Left renal pelvis (tissue), 4 donors: ENCODE results near the gene BDP1. TPM values are rescaled to one million over a fixed set of nuclear protein-coding genes. Genes with fewer than 3 reads are reported as not detected.
"Not testable (repeated sequence)": the region's sequence is repeated elsewhere in the genome, so short reads cannot be mapped to it uniquely, and the experiment has no call there.

Experiments used
- DNase-seq, 4 donors: peaks; one replicate each; pipeline ENCODE4 v3.0.0-alpha.2; 2013; ENCODE audit warnings: low read depth in 4 of 4, low spot score in 3 of 4
- polyA plus RNA-seq, 4 donors: library from polyadenylated mRNA; unstranded; fragments of 120-200 nt; gene quantifications; one replicate each; pipeline ENCODE4 v1.2.1, GENCODE V29; 2013; ENCODE audit not compliant: insufficient read length in 4 of 4

The BDP1 gene, protein sequence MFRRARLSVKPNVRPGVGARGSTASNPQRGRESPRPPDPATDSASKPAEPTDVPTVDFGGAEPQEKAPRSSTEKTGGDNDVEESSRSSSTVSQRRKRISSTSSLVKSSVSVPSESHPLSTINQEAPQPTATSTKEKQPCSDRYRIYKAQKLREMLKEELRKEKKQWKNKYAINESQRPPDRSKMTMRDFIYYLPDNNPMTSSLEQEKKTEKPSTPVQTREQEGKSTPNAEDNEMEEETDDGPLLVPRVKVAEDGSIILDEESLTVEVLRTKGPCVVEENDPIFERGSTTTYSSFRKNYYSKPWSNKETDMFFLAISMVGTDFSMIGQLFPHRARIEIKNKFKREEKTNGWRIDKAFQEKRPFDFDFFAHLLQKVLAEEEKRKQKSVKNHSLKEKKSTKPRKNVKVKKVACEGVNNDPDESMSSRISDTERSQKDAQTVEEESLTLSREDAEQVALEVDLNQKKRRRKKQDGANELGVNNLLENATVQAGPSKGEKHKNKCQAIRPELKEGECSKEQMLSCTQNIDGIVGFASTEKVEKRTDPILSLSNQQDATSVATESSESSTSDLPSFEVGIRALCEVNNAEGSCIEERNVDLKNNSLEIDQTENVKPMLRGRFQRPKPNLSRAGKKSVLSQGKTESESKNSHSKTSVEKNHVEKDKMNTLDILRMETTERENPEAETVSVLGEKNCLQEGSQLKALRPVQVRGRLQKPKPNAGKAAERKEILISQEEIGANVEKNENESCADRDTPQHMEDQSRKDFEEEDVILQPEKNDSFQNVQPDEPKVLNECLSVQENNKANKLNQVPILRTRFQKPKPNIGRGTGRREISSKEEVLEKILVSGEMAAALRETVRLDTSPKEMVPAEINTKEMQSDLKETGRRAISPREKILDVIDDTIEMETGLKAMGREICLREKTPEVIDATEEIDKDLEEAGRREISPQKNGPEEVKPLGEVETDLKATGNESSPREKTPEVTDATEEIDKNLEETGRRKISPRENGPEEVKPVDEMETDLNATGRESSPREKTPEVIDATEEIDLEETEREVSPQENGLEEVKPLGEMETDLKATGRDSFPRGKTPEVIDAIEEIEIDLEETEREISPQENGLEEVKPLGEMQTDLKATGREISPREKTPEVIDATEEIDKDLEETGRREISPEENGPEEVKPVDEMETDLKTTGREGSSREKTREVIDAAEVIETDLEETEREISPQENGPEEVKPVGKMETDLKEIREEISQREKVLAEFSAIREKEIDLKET (N-terminal part only)
- 10 to 100 TPM; 34.3 to 47.2 (median 43.0) TPM for polyA plus RNA-seq

- peak; percentile 89 to 96 (median 93) for DNase-seq
Observed at GRCh38 chr5:71455427-71456361, at the start of gene BDP1. BDP1 (plus strand) TSS chr5:71455651; CDS start chr5:71455878, 227 bp downstream.

DNA sequence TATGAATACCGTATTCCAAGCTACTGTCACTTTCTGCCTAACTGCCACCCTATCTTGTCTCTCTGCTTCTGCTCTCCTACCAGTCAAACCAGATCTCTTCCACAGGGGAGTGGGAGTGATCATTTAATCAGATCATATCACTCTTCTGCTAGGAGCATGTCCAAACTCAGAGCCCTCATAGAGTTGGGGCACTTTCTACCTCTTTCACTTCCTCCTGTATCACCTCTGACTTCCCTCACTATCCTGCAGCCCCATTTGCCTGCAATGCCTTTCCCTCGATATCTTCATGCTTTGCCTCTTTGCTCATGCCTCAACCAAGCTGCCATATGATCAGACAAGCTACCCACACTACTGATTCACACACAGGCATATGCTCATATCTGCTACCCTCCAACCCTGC, 45.4 kb upstream of the BDP1 start:
- not testable (repeated sequence) for DNase-seq

DNA sequence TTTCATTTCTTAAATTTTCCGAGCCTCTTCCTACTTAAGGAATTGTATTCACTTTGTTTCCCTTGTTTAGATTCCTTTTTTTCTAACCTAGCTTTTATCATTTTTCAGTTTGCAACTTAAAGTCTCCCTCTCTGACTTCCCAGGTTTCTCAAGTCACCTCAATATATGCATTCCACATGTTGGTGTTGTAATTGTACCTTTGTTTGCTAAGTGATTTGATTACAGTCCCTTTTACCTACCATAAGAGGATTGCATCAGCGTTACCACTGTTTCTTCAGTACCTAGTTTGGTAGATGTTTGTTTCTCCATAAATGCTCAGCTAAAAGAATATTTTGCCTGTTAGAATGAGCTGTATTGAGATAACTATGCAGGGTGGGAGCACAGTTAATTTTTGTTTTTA, 39.8 kb upstream of the BDP1 start:
- DNase-seq: not testable (repeated sequence)

- DNase-seq: not testable (repeated sequence)
Observed at GRCh38 chr5:71418026-71418425, 37.4 kb upstream of the BDP1 start.

- DNase-seq: not testable (repeated sequence)
Observed at GRCh38 chr5:71421278-71421677, 34.2 kb upstream of the BDP1 start.

DNA sequence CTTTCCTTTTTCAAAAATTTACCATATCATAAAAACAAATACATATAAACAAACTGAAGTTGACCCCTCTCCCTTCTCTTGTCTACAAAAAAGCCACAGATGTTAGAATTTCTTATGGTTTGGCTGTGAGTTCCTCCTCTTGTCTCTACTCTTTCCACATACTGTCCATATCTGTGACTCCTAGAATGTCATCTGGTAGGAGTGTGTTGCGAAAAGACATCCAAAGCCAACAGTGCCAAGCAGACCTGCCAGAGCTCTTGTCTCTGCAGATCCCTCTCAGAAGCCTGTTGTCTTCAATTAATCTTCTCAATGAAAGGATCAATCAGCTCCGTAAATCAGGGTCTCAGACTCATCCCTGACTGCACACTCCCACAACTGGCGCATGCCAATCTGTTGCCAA, 31.6 kb upstream of the BDP1 start:
- not testable (repeated sequence) for DNase-seq

GRCh38 chr5:71426686-71427474, 28.6 kb upstream of the BDP1 start:
- not testable (repeated sequence) for DNase-seq

- not testable (repeated sequence) for DNase-seq
Observed at GRCh38 chr5:71432410-71432809, 23.0 kb upstream of the BDP1 start.

DNA sequence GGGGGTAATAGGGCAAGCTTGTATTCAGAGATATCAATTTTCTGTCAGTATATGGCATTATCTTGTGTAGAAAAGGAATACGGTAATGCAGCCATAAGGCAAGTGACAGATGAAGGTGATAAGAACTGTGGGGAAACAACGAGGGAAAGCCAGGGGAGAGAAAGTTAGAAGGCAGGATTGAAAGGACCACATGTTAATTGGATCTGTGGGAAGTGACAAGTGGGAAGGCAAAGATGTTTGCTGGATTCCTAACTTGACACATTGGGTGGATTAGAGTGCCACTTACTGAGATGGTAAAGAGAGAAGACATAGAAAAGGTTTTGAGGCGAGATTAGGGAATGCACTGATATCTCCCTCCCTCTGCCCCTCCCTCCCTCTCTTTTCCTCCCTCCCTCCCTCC, 20.6 kb upstream of the BDP1 start:
- DNase-seq: not testable (repeated sequence)

DNA sequence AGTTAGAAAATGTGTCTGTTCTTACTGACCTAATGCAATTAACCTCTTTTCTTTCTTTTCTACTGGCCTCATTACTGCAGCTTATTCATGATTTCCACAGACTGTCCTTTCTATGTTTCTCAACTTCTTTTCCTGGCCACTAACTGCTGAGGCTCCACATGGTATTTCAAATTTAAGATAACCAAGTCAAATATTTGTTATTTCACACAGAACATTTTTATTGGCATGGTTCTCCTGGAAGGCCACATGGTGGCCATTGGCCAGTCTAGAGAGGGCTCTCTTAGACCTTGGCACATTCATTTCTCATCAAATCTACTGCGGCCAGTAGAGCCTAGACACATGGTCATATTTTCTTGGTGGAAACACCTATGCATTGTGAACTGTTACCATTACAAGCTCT, 13.9 kb upstream of the BDP1 start:
- DNase-seq: not testable (repeated sequence)

DNA sequence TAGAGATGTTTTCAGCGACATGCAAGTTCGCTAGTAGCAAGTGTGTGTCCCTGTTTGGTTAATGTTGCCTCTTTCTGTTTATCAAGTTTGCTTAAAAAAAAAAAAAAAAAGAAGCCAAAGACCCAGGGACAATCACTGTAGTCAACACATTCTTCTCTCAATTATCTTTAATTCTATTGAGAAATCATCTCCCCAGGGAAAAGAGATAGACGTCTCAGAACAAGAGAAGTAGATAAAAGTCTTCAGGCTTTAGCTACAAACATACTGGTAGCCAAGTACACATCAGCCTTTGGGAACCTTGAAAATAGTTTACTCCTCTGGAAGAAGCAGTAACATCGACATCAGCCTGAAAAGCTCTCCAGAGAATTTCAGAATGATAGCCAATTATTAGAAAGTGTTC, 11.6 kb upstream of the BDP1 start:
- DNase-seq: not testable (repeated sequence)

GRCh38 chr5:71445015-71445414, 10.4 kb upstream of the BDP1 start:
- DNase-seq: not testable (repeated sequence)

DNA sequence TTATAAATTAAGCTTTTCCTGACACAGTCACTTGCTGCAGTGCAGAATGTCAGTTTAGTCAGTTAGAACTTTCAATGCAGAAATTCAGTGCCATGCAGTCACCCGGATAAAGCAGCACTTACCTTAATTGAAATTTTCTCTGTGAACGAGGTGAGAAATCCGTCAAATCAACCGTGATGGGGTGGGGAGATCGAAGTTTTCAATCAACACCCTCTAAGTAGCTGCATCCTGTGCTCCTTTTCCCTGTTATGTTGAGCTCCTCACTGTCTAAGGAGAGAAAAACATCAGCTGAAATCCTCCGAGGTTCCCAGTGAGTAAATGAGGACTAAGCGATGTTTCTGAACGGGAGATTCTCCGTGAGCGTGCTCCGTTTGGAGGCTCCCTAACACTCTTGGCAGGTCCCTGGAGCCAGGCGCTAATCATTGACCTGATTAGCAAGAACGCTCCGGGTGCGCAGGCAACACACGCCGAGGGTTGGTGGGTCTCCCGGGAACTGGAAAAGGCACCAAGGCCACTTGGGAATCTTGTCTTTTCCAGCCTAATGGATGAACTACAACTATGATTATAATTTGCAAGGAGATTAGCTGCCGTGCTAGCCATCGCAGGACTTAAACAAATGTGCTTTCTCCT, 9.8 kb upstream of the BDP1 start:
- DNase-seq: not testable (repeated sequence)

DNA sequence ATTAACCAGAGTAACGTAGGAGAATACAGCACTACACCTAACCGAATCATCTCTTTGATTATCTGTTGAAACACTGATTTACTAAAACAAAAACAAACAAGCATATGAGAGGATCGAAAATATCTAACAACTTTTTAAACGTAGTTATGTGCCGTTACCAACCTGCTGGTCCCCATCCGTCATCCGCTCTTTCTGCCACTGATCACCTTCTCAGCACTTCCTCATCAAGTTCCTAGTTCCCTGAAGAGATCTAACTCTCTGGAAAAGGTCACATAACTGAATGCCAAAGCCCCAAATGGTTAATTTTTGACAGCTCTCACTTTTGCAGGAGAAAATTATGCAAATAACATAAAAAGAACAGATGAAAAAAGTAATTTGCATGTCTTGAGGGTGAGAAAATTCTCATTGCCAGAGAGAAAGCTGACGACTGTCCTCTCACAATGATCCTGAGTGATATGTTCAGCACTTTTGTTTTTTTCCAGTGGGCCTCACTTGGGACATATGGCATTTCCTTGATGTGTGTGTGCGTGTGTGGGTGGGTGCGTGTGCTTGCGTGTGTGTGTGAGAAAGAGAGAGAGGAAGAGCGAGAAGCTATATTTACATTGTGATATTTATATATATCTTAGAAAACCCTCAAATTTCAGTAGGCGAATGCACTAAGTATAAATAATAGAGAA, 8.8 kb upstream of the BDP1 start:
- not testable (repeated sequence) for DNase-seq

GRCh38 chr5:71447218-71447808, 8.1 kb upstream of the BDP1 start:
- not testable (repeated sequence) for DNase-seq

GRCh38 chr5:71452876-71453275, 2.6 kb upstream of the BDP1 start:
- no peak for DNase-seq

- no peak for DNase-seq
Observed at GRCh38 chr5:71454913-71455312, 538 bp upstream of the BDP1 start.
